Activated CD4-positive, CD25-positive, alpha-beta regulatory T cell (primary cell): Measurements from ENCODE around the gene CTNNA2.

Experiments used
- DNase-seq, 4 experiments: peaks; one replicate each; lab custom pipeline; 2025; lab: John Stamatoyannopoulos, UW

The CTNNA2 gene

DNA sequence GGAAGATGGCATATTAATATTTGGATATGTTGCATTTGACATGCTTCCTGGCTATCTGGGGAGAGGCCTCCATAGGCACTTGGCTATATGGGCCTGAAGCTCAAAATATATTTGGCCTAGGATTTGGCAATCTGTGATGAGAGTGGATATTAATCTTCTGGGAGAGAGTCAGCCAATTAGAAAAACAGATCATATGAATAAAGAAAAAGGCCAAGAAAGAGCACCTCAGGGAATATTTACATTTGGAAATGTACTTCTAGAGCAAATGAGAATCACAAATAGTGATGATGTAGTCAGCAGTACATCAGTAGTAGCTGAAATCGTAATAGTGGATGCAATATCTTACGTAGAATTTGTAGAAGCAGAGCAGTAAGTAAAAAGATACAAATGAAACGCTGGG, 277.0 kb downstream of the CTNNA2 start:
- DNase-seq: no peak

DNA sequence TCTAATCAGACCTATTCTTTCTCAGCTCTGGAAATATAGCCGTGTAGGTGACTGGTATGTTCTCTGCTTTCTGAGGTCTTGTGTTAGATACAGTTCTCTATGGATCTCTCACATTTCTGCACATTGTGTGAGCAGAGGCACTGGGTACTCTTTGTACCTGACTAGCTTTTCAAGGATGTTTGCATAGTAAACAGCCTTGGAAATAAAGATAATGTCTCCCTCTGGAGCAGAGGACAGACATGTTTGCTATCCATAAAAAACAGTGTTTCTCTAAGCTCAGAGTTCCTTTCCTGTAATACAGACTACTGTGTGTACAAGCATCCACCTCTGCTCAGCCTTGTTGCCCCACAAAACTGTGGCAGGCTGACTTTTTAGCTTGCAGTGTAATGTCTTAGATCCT, 279.2 kb downstream of the CTNNA2 start:
- DNase-seq: no peak

- DNase-seq: no peak
Measured at GRCh38 chr2:79793006-79793405, 280.2 kb downstream of the CTNNA2 start.

DNA sequence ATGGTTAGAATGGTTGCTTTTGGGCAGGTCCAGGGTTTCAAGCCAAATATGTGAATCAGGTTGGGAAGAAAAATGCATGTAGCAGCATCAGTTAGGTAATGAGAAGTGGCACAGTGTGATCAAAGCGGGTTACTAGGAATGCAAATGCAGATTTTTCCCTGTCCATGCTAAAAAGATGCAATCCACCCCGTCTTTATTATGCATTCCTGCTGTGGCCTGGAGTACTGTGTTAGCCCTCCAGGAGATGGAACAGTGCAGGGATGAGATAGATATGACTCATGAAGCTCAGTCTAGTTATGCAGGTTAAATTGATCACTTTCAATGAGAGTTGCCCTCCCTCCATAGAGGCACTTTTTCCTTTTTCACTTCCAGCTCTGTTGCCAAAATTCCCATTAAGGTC, 283.8 kb downstream of the CTNNA2 start:
- no peak for DNase-seq

DNA sequence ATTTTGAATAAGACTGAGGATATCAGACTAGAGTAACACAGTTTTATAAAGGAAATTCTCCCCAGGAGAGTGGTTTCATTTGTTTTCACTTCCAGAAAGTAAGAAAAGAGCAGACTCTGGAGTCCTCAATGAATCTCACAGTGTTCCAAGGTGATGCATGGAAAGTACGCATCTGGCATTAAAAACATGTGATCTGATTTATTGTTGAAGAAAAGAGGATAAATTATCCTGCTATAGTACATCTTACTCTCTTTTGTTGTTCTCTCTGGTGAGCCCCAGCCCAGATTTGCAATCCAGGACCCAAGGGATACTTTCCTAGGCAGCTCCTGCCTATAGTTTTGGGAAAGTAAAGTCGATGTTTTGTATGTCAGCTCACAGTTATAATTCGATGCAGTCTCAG, 285.9 kb downstream of the CTNNA2 start:
- DNase-seq: no peak

- no peak for DNase-seq
Measured at GRCh38 chr2:79799729-79800128, 286.9 kb downstream of the CTNNA2 start.

DNA sequence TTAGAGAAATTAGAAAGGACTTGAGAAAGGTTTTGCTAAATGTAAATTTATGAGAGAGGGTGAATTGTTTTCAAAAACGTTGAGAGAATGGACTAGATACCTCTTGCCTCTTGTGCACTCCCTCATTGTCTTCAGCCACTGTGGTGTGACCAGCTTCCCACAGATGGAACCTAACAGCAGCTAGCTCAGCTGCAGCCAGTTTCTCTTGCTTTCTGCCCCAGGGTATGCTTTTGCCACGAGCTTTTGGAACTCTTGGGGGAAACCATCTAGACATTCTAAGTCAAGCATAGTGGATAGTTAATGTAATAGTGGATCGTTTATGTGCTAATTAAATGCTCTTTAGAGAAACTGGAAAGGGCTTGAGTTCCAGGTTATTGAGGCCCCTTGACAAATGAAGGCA, 288.2 kb downstream of the CTNNA2 start:
- DNase-seq: no peak

- DNase-seq: no peak
Measured at GRCh38 chr2:79817288-79817687, 304.4 kb downstream of the CTNNA2 start.

DNA sequence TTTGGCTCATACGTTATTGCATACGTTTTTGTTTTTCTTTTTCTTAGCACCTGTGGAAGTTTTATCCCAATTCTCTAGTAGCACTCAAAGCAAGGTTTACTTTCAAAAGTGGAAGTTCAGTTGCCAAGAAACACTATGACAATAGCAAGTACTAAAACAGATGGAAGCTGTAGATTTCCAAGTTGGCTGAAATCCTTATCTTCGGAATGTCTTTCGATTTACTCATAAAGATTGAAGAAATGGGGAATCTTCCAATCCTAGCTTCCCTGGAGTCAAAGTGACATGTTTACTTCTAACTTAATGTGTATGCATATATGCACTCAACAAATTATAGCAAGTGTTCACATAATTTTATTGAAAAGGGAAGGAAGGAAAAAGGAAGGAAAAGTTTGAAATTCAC, 307.4 kb downstream of the CTNNA2 start:
- DNase-seq: no peak

GRCh38 chr2:79822136-79822535, 309.3 kb downstream of the CTNNA2 start:
- no peak for DNase-seq

- no peak for DNase-seq
Measured at GRCh38 chr2:79824086-79824786, 311.4 kb downstream of the CTNNA2 start.

DNA sequence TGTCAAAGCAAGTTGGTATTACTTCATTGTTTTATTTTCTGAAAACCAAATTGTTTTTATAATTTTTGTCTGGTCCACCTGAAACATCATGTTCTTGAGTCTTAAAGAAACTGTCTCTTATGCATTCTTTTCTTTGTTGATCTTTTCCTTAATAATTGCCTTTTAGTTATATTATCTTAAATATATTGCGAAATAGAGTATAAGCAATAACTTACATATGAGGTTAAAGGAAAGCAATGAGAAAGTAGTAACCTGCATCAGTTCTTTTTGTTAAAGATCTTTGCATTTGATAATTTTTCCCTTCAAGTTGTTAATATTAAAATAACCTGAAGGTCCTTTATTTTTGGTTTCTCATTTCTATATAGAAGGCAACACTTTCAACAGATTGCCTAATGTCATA, 315.0 kb downstream of the CTNNA2 start:
- no peak for DNase-seq

DNA sequence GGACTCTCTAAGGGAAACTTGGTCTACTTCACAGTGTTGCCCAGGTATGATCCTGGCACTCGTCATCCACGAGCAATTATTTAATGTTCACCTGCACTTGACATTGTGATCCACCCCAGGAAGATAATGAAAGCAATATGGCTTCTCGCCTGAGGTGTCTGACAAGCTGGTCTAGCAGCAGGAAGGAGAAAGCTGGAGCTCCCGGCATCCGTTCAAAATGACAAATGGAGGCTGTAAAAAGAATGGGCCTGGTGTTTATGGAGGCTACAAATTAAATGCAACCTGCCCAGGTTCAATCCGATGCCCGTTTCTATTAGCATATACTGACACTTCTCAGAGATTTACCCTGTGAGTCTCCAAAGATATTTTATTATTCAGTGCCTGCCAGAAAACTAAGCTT, 317.6 kb downstream of the CTNNA2 start:
- no peak for DNase-seq

DNA sequence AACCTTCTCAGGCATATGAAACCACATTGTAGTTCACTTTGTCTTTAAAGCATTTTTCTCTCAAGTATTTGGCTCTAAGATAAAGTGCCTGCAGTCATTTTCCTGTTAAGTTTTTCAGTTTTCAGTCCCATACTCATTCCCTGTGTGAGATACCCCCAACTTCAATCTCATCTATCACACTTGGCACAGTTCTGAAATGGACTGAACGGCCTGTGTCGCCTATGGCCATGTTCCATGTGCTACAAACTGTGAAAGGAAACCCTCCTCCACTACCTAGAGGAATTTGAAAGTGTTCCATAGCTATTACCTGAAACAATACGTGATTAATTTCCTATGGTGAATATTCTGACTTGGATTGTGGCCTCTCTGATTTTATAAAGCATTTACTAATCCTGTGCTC, 319.1 kb downstream of the CTNNA2 start:
- DNase-seq: no peak

DNA sequence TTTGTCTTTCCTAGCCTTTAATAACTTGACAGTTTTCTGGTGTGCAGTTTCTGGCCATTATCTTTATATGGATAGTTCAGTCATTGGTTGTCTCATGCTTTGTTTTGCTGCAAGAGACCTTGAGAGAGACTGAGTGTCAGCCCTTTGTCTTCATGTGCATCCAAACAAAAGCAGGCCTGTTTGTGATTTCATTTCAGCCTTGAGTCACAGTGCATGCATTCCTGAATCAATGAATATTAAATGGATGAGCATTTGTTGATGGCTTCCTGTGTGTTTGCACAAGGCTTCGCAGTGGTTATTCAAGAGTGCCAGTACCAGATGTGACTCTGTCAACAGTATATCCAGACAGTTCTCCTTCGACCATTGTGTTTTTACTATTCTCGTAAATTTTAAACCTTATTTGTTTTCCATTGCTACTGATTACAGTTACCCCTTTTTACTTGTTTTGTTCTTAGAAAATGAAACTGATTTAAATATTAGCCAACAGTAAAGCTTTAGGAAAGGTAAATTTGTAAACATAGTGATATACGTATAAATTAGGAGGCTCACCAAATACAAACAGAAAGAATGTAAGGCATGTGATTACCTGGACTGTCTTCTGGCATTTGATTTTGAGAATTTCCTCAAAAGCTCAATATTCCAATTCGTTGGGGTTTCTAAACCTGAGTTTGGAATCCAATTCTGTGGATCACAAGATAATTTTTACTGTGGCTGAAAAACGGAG, 319.8 kb downstream of the CTNNA2 start:
- no peak for DNase-seq

GRCh38 chr2:79833235-79833878, 320.5 kb downstream of the CTNNA2 start:
- DNase-seq: no peak

GRCh38 chr2:79835911-79836310, 323.1 kb downstream of the CTNNA2 start:
- DNase-seq: no peak

DNA sequence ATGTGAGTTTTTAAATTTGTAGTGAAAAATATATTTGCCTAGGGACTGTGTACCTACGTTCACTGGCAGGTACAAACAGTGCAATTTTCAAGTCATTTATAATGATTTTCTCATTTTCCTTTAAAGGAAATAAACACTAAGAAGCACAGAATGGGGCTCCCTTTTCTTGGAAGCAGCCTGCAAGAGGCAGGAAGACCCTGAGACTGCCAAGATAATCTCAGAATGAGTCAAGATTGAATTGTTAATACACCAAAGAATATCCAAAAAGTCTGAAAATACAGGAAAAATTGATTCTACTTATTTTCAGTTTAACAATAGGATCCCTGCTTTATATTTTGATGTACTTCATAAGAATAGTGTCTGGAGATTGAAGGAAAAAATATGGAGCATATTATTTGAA, 331.2 kb downstream of the CTNNA2 start:
- no peak for DNase-seq

DNA sequence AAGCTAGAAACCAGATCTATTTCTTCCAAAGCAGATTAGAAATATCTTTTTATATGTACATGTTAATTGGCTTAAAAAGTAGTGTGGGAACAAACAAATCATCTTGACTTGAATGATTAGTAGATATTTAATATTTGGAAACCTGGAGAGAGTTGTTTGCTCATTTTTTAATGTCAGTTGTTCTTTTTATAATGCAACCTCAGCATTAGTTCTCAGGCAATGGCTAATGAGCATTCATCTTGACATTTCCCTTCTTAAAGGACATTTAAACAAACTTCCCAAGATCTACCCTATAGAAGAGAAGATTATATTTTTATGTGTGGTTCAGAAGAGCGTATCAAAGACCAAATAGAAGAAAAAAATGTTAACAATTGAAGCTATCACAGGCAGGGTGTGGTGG, 334.0 kb downstream of the CTNNA2 start:
- no peak for DNase-seq

DNA sequence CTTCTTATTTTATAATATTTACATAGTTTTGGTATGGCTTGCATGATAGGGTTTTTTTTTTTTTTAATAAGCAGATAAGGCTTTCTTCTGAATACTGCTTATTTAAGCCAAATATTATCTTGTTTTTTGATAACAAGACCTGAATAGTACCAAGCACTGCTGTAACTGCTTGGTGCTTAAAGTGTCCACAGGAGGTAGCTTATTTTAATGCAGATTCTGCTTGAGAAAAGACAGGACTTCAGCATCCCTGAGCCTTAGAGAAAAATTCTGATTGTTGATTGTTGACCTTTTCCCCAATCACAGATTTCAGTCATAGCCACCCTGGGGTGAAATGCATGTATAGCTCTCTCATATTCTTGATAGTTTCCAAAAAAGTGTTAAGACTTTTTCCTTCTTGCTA, 336.4 kb downstream of the CTNNA2 start:
- DNase-seq: no peak

- no peak for DNase-seq
Measured at GRCh38 chr2:79849949-79850348, 337.1 kb downstream of the CTNNA2 start.

- no peak for DNase-seq
Measured at GRCh38 chr2:79850912-79851311, 338.1 kb downstream of the CTNNA2 start.

DNA sequence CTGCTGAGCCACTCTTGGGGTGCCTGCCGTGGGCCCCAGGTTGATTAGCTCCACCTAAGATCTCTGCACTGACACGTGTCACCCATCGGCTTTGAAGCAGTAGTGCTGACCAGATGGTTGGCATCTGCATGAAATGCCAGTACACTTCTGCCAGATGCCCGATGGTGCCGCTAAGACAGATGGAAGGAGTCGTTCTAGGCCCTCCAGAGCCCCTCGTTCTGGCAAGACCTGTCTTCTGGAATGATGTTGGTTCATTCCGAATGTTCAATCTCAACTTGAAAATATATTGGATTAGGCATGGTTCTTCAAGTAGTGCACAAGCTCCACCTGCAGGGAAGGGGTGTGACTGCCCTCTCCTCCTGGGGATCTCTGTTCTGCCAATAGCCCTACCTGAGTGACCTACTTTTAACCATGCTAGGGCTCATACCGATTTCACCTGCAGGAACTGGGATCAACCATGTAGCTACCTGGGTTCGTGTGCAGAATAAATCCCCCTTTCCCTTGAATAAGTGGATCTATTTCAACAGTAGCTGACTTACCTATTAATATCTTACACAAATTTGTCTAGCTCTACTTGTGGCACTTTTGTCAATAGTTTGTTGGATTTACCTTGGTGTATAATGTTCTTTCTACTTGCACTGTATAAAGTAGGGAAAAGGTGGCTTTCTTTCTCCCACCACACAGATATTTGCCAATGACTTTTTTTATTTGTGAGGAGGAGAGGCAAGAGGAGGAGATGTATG, 342.6 kb downstream of the CTNNA2 start:
- no peak for DNase-seq
